ENCODE measurements around the gene DHX16.
"Not testable (repeated sequence)": the region's sequence is repeated elsewhere in the genome, so short reads cannot be mapped to it uniquely, and the experiment has no call there.

The DHX16 gene

GRCh38 chr6:30678964-30679726 is 6.3 kb upstream of the DHX16 start:
- peak; percentile 86 for DNase-seq (ENCODE audit: low read depth in 2 of 2)

GRCh38 chr6:30676660-30677285 is 4.0 kb upstream of the DHX16 start:
- no peak for DNase-seq (ENCODE audit: low read depth in 2 of 2)

- DNase-seq (ENCODE audit: low read depth in 2 of 2), result no peak
Observed at GRCh38 chr6:30670760-30671527, 1.9 kb downstream of the DHX16 start.

GRCh38 chr6:30666300-30666699 is 6.5 kb downstream of the DHX16 start:
- peak; percentile 50 to 53 for DNase-seq (ENCODE audit: low read depth in 2 of 2)

- no peak for DNase-seq (ENCODE audit: low read depth in 2 of 2)
Observed at GRCh38 chr6:30664994-30665767, 7.6 kb downstream of the DHX16 start.

GRCh38 chr6:30657922-30658321 is 14.9 kb downstream of the DHX16 start:
- DNase-seq (ENCODE audit: low read depth in 2 of 2), result not testable (repeated sequence)

GRCh38 chr6:30657454-30657853 is 15.4 kb downstream of the DHX16 start:
- DNase-seq (ENCODE audit: low read depth in 2 of 2), result no peak

GRCh38 chr6:30656513-30656912 is 16.3 kb downstream of the DHX16 start:
- no peak for DNase-seq (ENCODE audit: low read depth in 2 of 2)

GRCh38 chr6:30655743-30656094 is 17.1 kb downstream of the DHX16 start:
- no peak for DNase-seq (ENCODE audit: low read depth in 2 of 2)

GRCh38 chr6:30654798-30655742 is 17.7 kb downstream of the DHX16 start:
- no peak for DNase-seq (ENCODE audit: low read depth in 2 of 2)

GRCh38 chr6:30651143-30651542 is 21.7 kb downstream of the DHX16 start:
- no peak for DNase-seq (ENCODE audit: low read depth in 2 of 2)

- DNase-seq (ENCODE audit: low read depth in 2 of 2), result peak; percentile 74 to 80
Observed at GRCh38 chr6:30647242-30648116, 25.3 kb downstream of the DHX16 start.

- peak; percentile 87 to 88 for DNase-seq (ENCODE audit: low read depth in 2 of 2)
Observed at GRCh38 chr6:30646450-30647241, 26.2 kb downstream of the DHX16 start, which contains the start of gene C6orf136. Gene C6orf136 (plus strand): TSS chr6:30647133. CDS start chr6:30647232, 99 bp downstream.

- no peak for DNase-seq (ENCODE audit: low read depth in 2 of 2)
Observed at GRCh38 chr6:30645989-30646388, 26.8 kb downstream of the DHX16 start.

- DNase-seq (ENCODE audit: low read depth in 2 of 2), result no peak
Observed at GRCh38 chr6:30644769-30645168, 28.0 kb downstream of the DHX16 start.

GRCh38 chr6:30643656-30644055 is 29.1 kb downstream of the DHX16 start:
- DNase-seq (ENCODE audit: low read depth in 2 of 2), result no peak

GRCh38 chr6:30641048-30641447 is 31.8 kb downstream of the DHX16 start:
- no peak for DNase-seq (ENCODE audit: low read depth in 2 of 2)

GRCh38 chr6:30640481-30640880 is 32.3 kb downstream of the DHX16 start:
- no peak for DNase-seq (ENCODE audit: low read depth in 2 of 2)

- DNase-seq (ENCODE audit: low read depth in 2 of 2), result no peak
Observed at GRCh38 chr6:30635834-30636233, 37.0 kb downstream of the DHX16 start.
